Left ventricle myocardium superior (tissue), 1 donor: ENCODE measurements around the gene CMTM5. TPM values are rescaled to one million over a fixed set of nuclear protein-coding genes. Genes with fewer than 3 reads are reported as not detected.
"Not testable (repeated sequence)": the region's sequence is repeated elsewhere in the genome, so short reads cannot be mapped to it uniquely, and the experiment has no call there.

ENCODE experiments used
- ATAC-seq: fragments of 200-7000 bp; cut with Tn5 transposase; one replicate; pipeline ENCODE4 v1.9.1; 2020; ENCODE audit warnings: mild to moderate bottlenecking, moderate library complexity
- DNase-seq: peaks from one replicate; pipeline ENCODE4 v3.0.0-alpha.2; 2020
- intact Hi-C: fragments of 100-400 bp; cut with micrococcal nuclease; formaldehyde crosslinking; loops from one replicate; pipeline ENCODE4 v1.11.0; 2022
- total RNA-seq: library from RNA; stranded (reverse); fragmentation: NEBNext Ultra II Directional; extraction: Animal tissue kit (Norgen Biotek cat#: 25700); gene quantifications from one replicate; pipeline ENCODE4 v1.2.1, GENCODE V29; 2021
- donor health status: DM: no; HTN: yes; CAD: no; lungs with severe emphysema.

Gene CMTM5
- total RNA-seq, 1 donor from 2014 or later = not detected

- intact Hi-C loops = no loop called here
- no peak for ATAC-seq
- no peak for DNase-seq
Observed at GRCh38 chr14:23373041-23373440, 3.8 kb upstream of the CMTM5 start.

GRCh38 chr14:23375527-23376251 lies 1.2 kb upstream of the CMTM5 start:
- ATAC-seq (no peak), DNase-seq (no peak)
- intact Hi-C loops = no loop called here

- ATAC-seq = no peak
- intact Hi-C loops = no loop called here
Observed at GRCh38 chr14:23377198-23377550, 328 bp downstream of the CMTM5 start.

GRCh38 chr14:23377573-23378563 lies 1.0 kb downstream of the CMTM5 start:
- ATAC-seq (no peak), DNase-seq (no peak)

More at GRCh38 chr14:23377198-23377550, 328 bp downstream of the CMTM5 start:
- DNase-seq = no peak

GRCh38 chr14:23378612-23379220 lies 1.9 kb downstream of the CMTM5 start:
- intact Hi-C loops = no loop called here
- ATAC-seq (peak; percentile 7), DNase-seq (peak; percentile 62)

More at GRCh38 chr14:23377573-23378563, 1.0 kb downstream of the CMTM5 start:
- intact Hi-C loops = no loop called here

- DNase-seq (peak; percentile 84), ATAC-seq (peak; percentile 52)
Observed at GRCh38 chr14:23379366-23380196, 2.7 kb downstream of the CMTM5 start.

GRCh38 chr14:23380197-23380914 lies 3.5 kb downstream of the CMTM5 start:
- intact Hi-C loops = no loop called here
- DNase-seq (no peak), ATAC-seq (peak; percentile 13)

More at GRCh38 chr14:23379366-23380196, 2.7 kb downstream of the CMTM5 start:
- intact Hi-C loops = no loop called here

GRCh38 chr14:23380976-23381375 lies 4.1 kb downstream of the CMTM5 start:
- DNase-seq = no peak

GRCh38 chr14:23381871-23382270 lies 5.0 kb downstream of the CMTM5 start:
- ATAC-seq (no peak), DNase-seq (no peak)
- intact Hi-C loops = no loop called here

More at GRCh38 chr14:23380976-23381375, 4.1 kb downstream of the CMTM5 start:
- intact Hi-C loops = no loop called here
- ATAC-seq = no peak

GRCh38 chr14:23382276-23382675 lies 5.4 kb downstream of the CMTM5 start:
- intact Hi-C loops = no loop called here
- no peak for DNase-seq
- no peak for ATAC-seq

- ATAC-seq = no peak
- no peak for DNase-seq
- intact Hi-C loops = no loop called here
Observed at GRCh38 chr14:23382731-23383440, 6.0 kb downstream of the CMTM5 start.

- no peak for ATAC-seq
- no peak for DNase-seq
- intact Hi-C loops = no loop called here
Observed at GRCh38 chr14:23384364-23385080, 7.7 kb downstream of the CMTM5 start.

- DNase-seq = no peak
- intact Hi-C loops = no loop called here
- no peak for ATAC-seq
Observed at GRCh38 chr14:23385244-23385641, 8.4 kb downstream of the CMTM5 start.

- ATAC-seq = no peak
- intact Hi-C loops = no loop called here
- DNase-seq = no peak
Observed at GRCh38 chr14:23385642-23386265, 8.9 kb downstream of the CMTM5 start.

GRCh38 chr14:23386266-23386657 lies 9.4 kb downstream of the CMTM5 start:
- DNase-seq, intact Hi-C loops, ATAC-seq: not testable (repeated sequence)

- intact Hi-C loops = no loop called here
- ATAC-seq = no peak
- no peak for DNase-seq
Observed at GRCh38 chr14:23386999-23387398, 10.2 kb downstream of the CMTM5 start.
